Ovary (tissue), 9 donors: ENCODE results near the gene ZNF365. TPM values are rescaled to one million over a fixed set of nuclear protein-coding genes. Genes with fewer than 3 reads are reported as not detected.

Experiments
- DNase-seq, 5 donors: peaks; one replicate each; pipeline ENCODE4 v3.0.0-alpha.2; 2019 to 2020
- H3K27ac ChIP-seq, 2 donors: fragments of 200-600 bp; one replicate each; pipeline versions ENCODE4 v1.5.1 to v1.8.0; 2019 to 2022
- H3K27me3 ChIP-seq: fragments of 200-600 bp; one replicate; pipeline ENCODE4 v1.8.0; 2022
- H3K36me3 ChIP-seq: fragments of 200-600 bp; sonication (generic); one replicate; pipeline ENCODE4 v1.5.1; 2019
- H3K4me1 ChIP-seq: one replicate; pipeline ENCODE4 v1.8.1; 2013; ENCODE audit warnings: mild to moderate bottlenecking, moderate library complexity; ENCODE audit not compliant: insufficient read depth
- H3K4me3 ChIP-seq: fragments of 200-600 bp; sonication (generic); one replicate; pipeline ENCODE4 v1.5.1; 2017
- H3K9me3 ChIP-seq, 2 donors: fragments of 200-600 bp in 1 of 2; sonication (generic) in 1 of 2; one replicate each; pipeline versions ENCODE4 v1.5.1 to v1.8.1; 2013 to 2019; ENCODE audit warnings: mild to moderate bottlenecking in 1 of 2, moderate library complexity in 1 of 2
- CTCF ChIP-seq, 3 donors: fragments of 450-650 bp in 2 of 3; fragments of 200-600 bp in 1 of 3; IDR thresholded peaks; one replicate each; pipeline versions ENCODE4 v1.5.1 to v1.8.0; 2016 to 2022; ENCODE audit warnings: antibody characterized with exemption in 3 of 3, mild to moderate bottlenecking in 1 of 3
- EP300 ChIP-seq: sonication (generic); formaldehyde crosslinking; IDR thresholded peaks from one replicate; pipeline ENCODE4 v1.6.1; 2017; ENCODE audit warnings: antibody characterized with exemption
- POLR2A ChIP-seq: fragments of 450-650 bp; IDR thresholded peaks from one replicate; pipeline ENCODE4 v1.6.1; 2017; ENCODE audit warnings: antibody characterized with exemption, mild to moderate bottlenecking, moderate library complexity
- WGBS, 3 donors: extraction: QIAGEN DNeasy Blood & Tissue Kit in 1 of 3; methylation state at CpG; one replicate each; pipeline versions ENCODE4 v1.1.5 to v1.1.7; 2013 to 2017; 5-methylcytosine and 5-hydroxymethylcytosine counted together
- intact Hi-C, 4 donors: fragments of 100-400 bp; cut with DNase I; formaldehyde crosslinking; loops; one replicate each; pipeline versions ENCODE4 v1.11.0 to v1.15.1; 2022 to 2023
- polyA plus RNA-seq, 2 donors: library from polyadenylated mRNA; stranded (reverse); fragments of 200-250 nt in 1 of 2; fragments of 350-450 nt in 1 of 2; fragmentation: Illumina TruSeq in 1 of 2; extraction: RNeasy Lipid Tissue Mini Kit (QIAGEN cat#74804) in 1 of 2; gene quantifications; one replicate each; pipeline ENCODE4 v1.2.3, GENCODE V29; 2013 to 2014
- total RNA-seq, 7 donors: library from RNA; depleted of rRNA in 2 of 7; stranded (reverse); fragments of >200 nt in 2 of 7; fragmentation: NEBNext Ultra II Directional in 3 of 7; extraction: Animal tissue kit (Norgen Biotek cat#: 25700) in 3 of 7; gene quantifications; one replicate each; pipeline versions ENCODE4 v1.1.0 to v1.2.4, GENCODE V29; 2016 to 2023
- donor health status: DM: no; HTN: no; CAD: no; lungs with moderate emphysema.
- donor health status: DM: no; HTN: no; CAD: no.
- donor health status: Bipolar disorder and iron deficiency.
- donor health status: DM: yes; HTN: yes; CAD: no.
- donor health status: DM: no; HTN: no; CAD: no.
- donor health status: DM: yes; HTN: yes; CAD: no.

The ZNF365 gene
- total and polyA plus RNA-seq, 9 donors = 0.16 to 1.6 (median 0.45) TPM

GRCh38 chr10:62380016-62380415 is 5.8 kb downstream of the ZNF365 start:
- Histone ChIP-seq H3K36me3 (no peaks in the 10 kb centered on the region), H3K4me3 (no peak overlapping the region), H3K9me3 (no peaks in the 10 kb centered on the region), H3K27me3 (no peaks in the 10 kb centered on the region), H3K27ac (no peak overlapping the region), H3K4me1 (no peaks in the 10 kb centered on the region)
- 38 to 45% (median 42%) methylated on average over 1 of the region's 1 CpG for WGBS, 3 donors
- TF ChIP-seq POLR2A (no peak), EP300 (no peak), CTCF (IDR thresholded peaks at IDR 0.05) (no peak)
- no peak for DNase-seq
- intact Hi-C loops = no loop called here

- Histone ChIP-seq H3K9me3 (no peaks in the 10 kb centered on the region), H3K27me3 (no peaks in the 10 kb centered on the region), H3K36me3 (no peaks in the 10 kb centered on the region), H3K27ac (no peak overlapping the region), H3K4me3 (no peak overlapping the region), H3K4me1 (no peaks in the 10 kb centered on the region)
- intact Hi-C loops = no loop called here
- TF ChIP-seq EP300 = no peak
- TF ChIP-seq POLR2A = no peak
- TF ChIP-seq CTCF (IDR thresholded peaks at IDR 0.05) = no peak
- 86 to 96% (median 94%) methylated on average over 6 of the region's 6 CpGs for WGBS, 3 donors
- no peak for DNase-seq
These were observed 7.4 kb downstream of the ZNF365 start for GRCh38 chr10:62381385-62382102.

GRCh38 chr10:62382831-62383230 is 8.7 kb downstream of the ZNF365 start:
- no peak overlapping the region for H3K4me3 ChIP-seq
- TF ChIP-seq POLR2A (no peak), EP300 (no peak), CTCF (IDR thresholded peaks at IDR 0.05) (no peak)
- no peak for DNase-seq
- no peak overlapping the region for H3K27ac ChIP-seq
- WGBS, 3 donors = 87 to 96% (median 93%) methylated on average over 4 of the region's 4 CpGs
- H3K27me3 ChIP-seq = no peaks in the 10 kb centered on the region
- no peaks in the 10 kb centered on the region for H3K4me1 ChIP-seq
- intact Hi-C loops = no loop called here
- no peaks in the 10 kb centered on the region for H3K36me3 ChIP-seq
- H3K9me3 ChIP-seq = no peaks in the 10 kb centered on the region

- no peak overlapping the region for H3K4me3 ChIP-seq
- no peaks in the 10 kb centered on the region for H3K9me3 ChIP-seq
- no peak for DNase-seq
- no peaks in the 10 kb centered on the region for H3K4me1 ChIP-seq
- 26 to 43% (median 29%) methylated on average over 5 of the region's 5 CpGs for WGBS, 3 donors
- no peak for TF ChIP-seq EP300
- TF ChIP-seq CTCF (IDR thresholded peaks at IDR 0.05) = no peak
- no peaks in the 10 kb centered on the region for H3K27me3 ChIP-seq
- H3K27ac ChIP-seq = no peak overlapping the region
- intact Hi-C loops = no loop called here
- no peaks in the 10 kb centered on the region for H3K36me3 ChIP-seq
These were observed 9.9 kb downstream of the ZNF365 start for GRCh38 chr10:62384057-62384446.
